ENCODE data around the gene ARSA.

ARSA gene

GRCh38 chr22:50581031-50581949 lies 46.7 kb downstream of the ARSA start:
- DNase-seq (ENCODE audit: low read depth in 2 of 2), result no peak

- no peak for DNase-seq (ENCODE audit: low read depth in 2 of 2)
Measured at GRCh38 chr22:50579752-50580151, 48.2 kb downstream of the ARSA start.

GRCh38 chr22:50578776-50579310 lies 49.1 kb downstream of the ARSA start:
- no peak for DNase-seq (ENCODE audit: low read depth in 2 of 2)

GRCh38 chr22:50577987-50578775 lies 49.8 kb downstream of the ARSA start, which contains the start of gene CPT1B:
Gene CPT1B, minus strand, starts transcription at chr22:50578427. Its CDS starts 512 bp downstream, at chr22:50577915.
- DNase-seq (ENCODE audit: low read depth in 2 of 2), result no peak

- no peak for DNase-seq (ENCODE audit: low read depth in 2 of 2)
Measured at GRCh38 chr22:50577697-50577986, 50.3 kb downstream of the ARSA start.

GRCh38 chr22:50576806-50577696 lies 50.9 kb downstream of the ARSA start:
- DNase-seq (ENCODE audit: low read depth in 2 of 2), result no peak

GRCh38 chr22:50576070-50576469 lies 51.9 kb downstream of the ARSA start:
- no peak for DNase-seq (ENCODE audit: low read depth in 2 of 2)

GRCh38 chr22:50575426-50575941 lies 52.5 kb downstream of the ARSA start:
- no peak for DNase-seq (ENCODE audit: low read depth in 2 of 2)
